Ascending aorta (tissue), 2 donors: Measurements from ENCODE around the gene AHCYL2. TPM values are rescaled to one million over a fixed set of nuclear protein-coding genes. Genes with fewer than 3 reads are reported as not detected.

Source experiments
- DNase-seq, 2 donors: peaks; one replicate each; pipeline ENCODE4 v3.0.0-alpha.2; 2019; ENCODE audit warnings: low spot score in 2 of 2
- H3K27ac ChIP-seq, 2 donors: fragments of 200-600 bp; sonication (generic); one replicate each; pipeline ENCODE4 v1.5.1; 2016 to 2017; ENCODE audit warnings: mild to moderate bottlenecking in 1 of 2
- H3K27me3 ChIP-seq: fragments of 200-600 bp; sonication (generic); one replicate; pipeline ENCODE4 v1.5.1; 2017
- H3K36me3 ChIP-seq, 2 donors: fragments of 200-600 bp; sonication (generic); one replicate each; pipeline ENCODE4 v1.5.1; 2016
- H3K4me1 ChIP-seq, 2 donors: fragments of 200-600 bp; sonication (generic); one replicate each; pipeline ENCODE4 v1.5.1; 2016 to 2017; ENCODE audit warnings: mild to moderate bottlenecking in 1 of 2
- H3K4me3 ChIP-seq, 2 donors: fragments of 200-600 bp; sonication (generic); one replicate each; pipeline ENCODE4 v1.5.1; 2016 to 2017; ENCODE audit warnings: mild to moderate bottlenecking in 1 of 2
- H3K9me3 ChIP-seq, 2 donors: fragments of 200-600 bp; sonication (generic); one replicate each; pipeline ENCODE4 v1.5.1; 2016
- CTCF ChIP-seq, 3 experiments: fragments of 200-600 bp in 2 of 3; fragments of 450-650 bp in 1 of 3; sonication (generic) in 2 of 3; IDR thresholded peaks; one replicate each; pipeline ENCODE4 v1.5.1; 2016 to 2019; ENCODE audit warnings: antibody characterized with exemption in 3 of 3, mild to moderate bottlenecking in 1 of 3, moderate library complexity in 1 of 3
- intact Hi-C: fragments of 100-400 bp; cut with DNase I; formaldehyde crosslinking; loops from one replicate; pipeline ENCODE4 v1.15.1; 2023
- total RNA-seq: library from RNA; depleted of rRNA; stranded (reverse); fragments of >200 nt; gene quantifications from one replicate; pipeline ENCODE4 v1.1.0, GENCODE V29; 2016

AHCYL2 gene
- total RNA-seq, result 62.9 TPM

GRCh38 chr7:129224251-129225205 lies at the start of gene AHCYL2:
AHCYL2 (plus strand) TSS chr7:129225030.
- peak; percentile 91 to 99 for DNase-seq
- Histone ChIP-seq H3K36me3 (no peaks in the 10 kb centered on the region), H3K4me3 (peak within 1 kb of the TSS; percentile 93 to 99), H3K27ac (peak within 1 kb of the TSS; percentile 88 to 96), H3K4me1 (peaks cover 0 to 9% of the 10 kb centered on the region in 2 donors), H3K9me3 (no peaks in the 10 kb centered on the region), H3K27me3 (no peaks in the 10 kb centered on the region)
- TF ChIP-seq CTCF (IDR thresholded peaks at IDR 0.05), result no peak
- intact Hi-C loops, result loop anchor here (2.0 to 5.0 kb wide), 4 partner anchors 210 to 1637 kb away; partner anchors contain the start of genes ARF5, GCC1, NRF1 and STRIP2

GRCh38 chr7:129176916-129177710 lies 47.7 kb upstream of the AHCYL2 start:
- no peaks in the 10 kb centered on the region for H3K27me3 ChIP-seq
- intact Hi-C loops, result no loop called here
- TF ChIP-seq CTCF (IDR thresholded peaks at IDR 0.05), result no peak

GRCh38 chr7:129184981-129185670 lies 39.7 kb upstream of the AHCYL2 start:
- no peak overlapping the region for H3K4me3 ChIP-seq
- no peak for TF ChIP-seq CTCF (IDR thresholded peaks at IDR 0.05)
- H3K27me3 ChIP-seq, result no peaks in the 10 kb centered on the region
- H3K36me3 ChIP-seq, result no peaks in the 10 kb centered on the region
- no peak overlapping the region for H3K27ac ChIP-seq
- H3K4me1 ChIP-seq, result peaks cover 0 to 4% of the 10 kb centered on the region in 2 donors
- H3K9me3 ChIP-seq, result no peaks in the 10 kb centered on the region
- no peak for DNase-seq
- intact Hi-C loops, result no loop called here

More at GRCh38 chr7:129176916-129177710, 47.7 kb upstream of the AHCYL2 start:
- DNase-seq, result no peak
- Histone ChIP-seq H3K9me3 (no peaks in the 10 kb centered on the region), H3K4me3 (no peak overlapping the region), H3K36me3 (no peaks in the 10 kb centered on the region), H3K27ac (no peak overlapping the region), H3K4me1 (no peaks in the 10 kb centered on the region)

- intact Hi-C loops, result no loop called here
- Histone ChIP-seq H3K36me3 (no peaks in the 10 kb centered on the region), H3K27me3 (no peaks in the 10 kb centered on the region), H3K27ac (no peak overlapping the region), H3K4me1 (peaks cover 0 to 7% of the 10 kb centered on the region in 2 donors), H3K9me3 (no peaks in the 10 kb centered on the region), H3K4me3 (no peak overlapping the region)
- no peak for TF ChIP-seq CTCF (IDR thresholded peaks at IDR 0.05)
- DNase-seq, result no peak
These were observed 38.0 kb upstream of the AHCYL2 start for GRCh38 chr7:129186749-129187260.
